Measurements from ENCODE around the gene MAP7D2. TPM values are rescaled to one million over a fixed set of nuclear protein-coding genes. Genes with fewer than 3 reads are reported as not detected.

MAP7D2 gene
- total RNA-seq, 1 donor from 2014 or later, result 0.69 TPM

DNA sequence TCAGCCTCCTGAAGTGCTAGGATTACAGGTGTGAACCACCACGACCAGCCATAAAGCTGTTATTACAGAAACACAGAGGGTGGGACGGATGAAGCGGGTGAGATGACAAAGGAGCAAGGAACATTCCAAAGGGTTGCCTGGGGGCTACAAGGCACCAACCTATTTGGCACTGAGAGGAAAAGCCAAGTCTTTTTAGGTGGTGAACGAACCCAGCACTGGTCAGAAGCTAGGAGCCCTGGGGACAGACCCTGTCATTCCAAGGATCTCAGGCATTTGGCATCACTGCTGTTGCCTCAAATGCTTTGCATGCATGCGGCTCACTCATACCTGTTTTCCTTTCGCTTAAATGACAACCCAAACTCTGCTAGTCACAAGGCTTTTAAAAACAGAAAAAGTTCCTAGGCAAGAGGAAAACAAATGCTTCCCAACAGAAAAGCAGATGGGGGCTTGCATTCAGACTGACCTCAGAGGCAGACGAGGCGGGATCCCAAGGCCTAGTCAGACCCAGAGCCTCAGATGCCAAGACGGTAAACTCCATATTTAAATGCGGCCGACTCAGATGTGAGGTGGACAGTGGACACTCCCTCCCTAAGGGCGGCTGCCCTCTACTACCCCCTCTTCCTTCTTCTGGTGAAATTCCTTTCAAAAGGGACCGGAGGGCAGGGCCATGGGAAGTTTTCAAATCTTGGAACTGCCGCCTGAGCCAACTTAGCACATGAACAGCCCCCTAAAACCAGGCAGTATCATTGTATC lies 4.5 kb downstream of the MAP7D2 start:
- no peak for DNase-seq

DNA sequence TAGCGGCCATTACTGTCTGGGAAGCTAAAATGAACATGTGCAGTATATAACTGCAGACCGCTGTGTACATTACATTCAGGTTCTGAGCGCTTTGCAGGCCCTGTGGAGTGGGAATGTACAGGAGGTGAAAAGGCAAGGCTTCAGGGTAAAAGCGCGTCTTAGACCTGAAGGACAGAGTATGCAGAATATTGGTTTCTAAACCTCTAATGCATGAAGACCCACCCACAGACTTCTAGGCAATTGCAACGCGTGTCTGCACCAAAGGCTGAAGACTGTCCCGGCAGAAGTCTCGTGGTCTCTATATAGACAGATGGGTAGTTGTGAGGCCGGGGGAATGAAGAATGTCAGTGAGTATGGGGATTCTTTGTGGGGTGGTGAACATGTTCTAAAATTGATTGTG lies 5.4 kb downstream of the MAP7D2 start:
- DNase-seq, result no peak

GRCh38 chrX:20101934-20102581 lies 14.6 kb downstream of the MAP7D2 start:
- no peak for DNase-seq

DNA sequence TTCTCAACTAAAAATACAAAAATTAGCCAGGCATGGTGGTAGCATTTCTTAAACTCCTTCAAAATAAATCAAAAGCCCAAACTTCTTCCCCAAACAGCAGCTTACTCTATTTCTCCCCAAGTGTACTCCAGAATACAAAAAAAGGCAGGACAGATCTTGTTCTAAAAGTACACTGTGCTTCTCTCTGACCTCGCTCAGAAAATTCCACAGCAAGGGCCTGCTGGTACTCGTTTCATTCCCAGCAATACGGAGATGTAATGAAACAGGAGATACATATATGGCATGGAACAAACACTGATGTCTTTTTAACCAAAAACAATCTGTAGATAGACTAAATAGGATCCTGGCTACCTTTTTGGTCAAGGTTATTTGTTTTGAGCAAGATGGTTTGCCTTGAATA lies 25.2 kb downstream of the MAP7D2 start:
- no peak for DNase-seq

GRCh38 chrX:20089845-20090244 lies 26.9 kb downstream of the MAP7D2 start:
- no peak for DNase-seq

- no peak for DNase-seq
Measured at GRCh38 chrX:20080277-20080676, 36.4 kb downstream of the MAP7D2 start.

- no peak for DNase-seq
Measured at GRCh38 chrX:20071511-20072079, 45.1 kb downstream of the MAP7D2 start.

- DNase-seq, result peak; percentile 40
Measured at GRCh38 chrX:20067709-20068561, 48.8 kb downstream of the MAP7D2 start.

- peak; percentile 3 for DNase-seq
Measured at GRCh38 chrX:20066968-20067708, 49.6 kb downstream of the MAP7D2 start.

DNA sequence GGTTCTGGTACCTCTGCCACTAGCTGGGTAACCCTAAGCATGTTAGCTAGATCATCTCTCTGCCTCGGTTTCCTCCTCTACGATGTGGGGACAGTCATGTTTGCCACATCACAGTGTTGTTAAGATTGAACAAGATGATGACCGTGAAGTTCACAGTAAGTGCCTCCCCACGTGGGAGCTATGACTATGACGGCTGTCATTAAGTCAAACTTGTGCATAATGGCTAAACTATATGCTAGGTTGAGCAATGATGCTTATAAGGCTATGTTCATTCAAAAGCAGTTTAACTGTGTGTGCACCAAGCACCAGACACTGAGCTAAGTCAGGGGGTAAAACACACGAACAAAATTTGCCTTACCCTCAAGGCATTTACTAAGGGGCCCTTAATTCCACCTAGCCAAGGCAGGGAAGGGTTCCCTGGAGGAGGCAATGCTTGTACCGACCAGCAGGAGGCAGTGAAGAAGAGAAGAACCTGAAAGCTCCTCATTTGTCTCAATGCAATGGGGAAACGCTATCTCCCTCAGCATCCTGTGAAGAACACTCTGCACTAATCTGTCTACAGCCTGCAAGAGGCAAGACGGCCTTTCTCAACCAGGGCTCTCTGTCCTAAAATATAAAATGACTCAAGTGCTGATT lies 52.9 kb downstream of the MAP7D2 start:
- DNase-seq, result no peak

DNA sequence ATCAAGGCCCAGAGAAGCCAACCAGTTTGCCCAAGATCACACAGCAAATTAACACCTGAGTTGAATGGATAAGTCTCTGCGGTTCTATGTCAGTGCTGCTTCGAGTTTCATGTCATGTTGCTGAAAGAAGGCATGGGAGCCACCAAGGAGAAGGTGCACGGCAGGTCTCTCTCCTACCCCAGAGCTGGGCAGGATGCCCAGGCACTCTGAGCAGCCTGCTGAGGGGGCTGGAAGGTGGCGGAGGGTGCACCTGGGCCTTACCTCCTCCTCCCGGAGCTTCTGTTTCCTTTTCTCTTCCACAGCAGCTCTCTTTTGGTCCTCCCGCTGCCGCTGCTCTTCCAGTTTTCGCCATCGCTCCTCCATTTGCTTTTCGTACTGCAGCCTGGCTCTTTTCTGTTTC lies 53.6 kb downstream of the MAP7D2 start:
- no peak for DNase-seq

GRCh38 chrX:20061855-20062254 lies 54.9 kb downstream of the MAP7D2 start:
- DNase-seq, result no peak

- DNase-seq, result no peak
Measured at GRCh38 chrX:20060961-20061748, 55.6 kb downstream of the MAP7D2 start.

DNA sequence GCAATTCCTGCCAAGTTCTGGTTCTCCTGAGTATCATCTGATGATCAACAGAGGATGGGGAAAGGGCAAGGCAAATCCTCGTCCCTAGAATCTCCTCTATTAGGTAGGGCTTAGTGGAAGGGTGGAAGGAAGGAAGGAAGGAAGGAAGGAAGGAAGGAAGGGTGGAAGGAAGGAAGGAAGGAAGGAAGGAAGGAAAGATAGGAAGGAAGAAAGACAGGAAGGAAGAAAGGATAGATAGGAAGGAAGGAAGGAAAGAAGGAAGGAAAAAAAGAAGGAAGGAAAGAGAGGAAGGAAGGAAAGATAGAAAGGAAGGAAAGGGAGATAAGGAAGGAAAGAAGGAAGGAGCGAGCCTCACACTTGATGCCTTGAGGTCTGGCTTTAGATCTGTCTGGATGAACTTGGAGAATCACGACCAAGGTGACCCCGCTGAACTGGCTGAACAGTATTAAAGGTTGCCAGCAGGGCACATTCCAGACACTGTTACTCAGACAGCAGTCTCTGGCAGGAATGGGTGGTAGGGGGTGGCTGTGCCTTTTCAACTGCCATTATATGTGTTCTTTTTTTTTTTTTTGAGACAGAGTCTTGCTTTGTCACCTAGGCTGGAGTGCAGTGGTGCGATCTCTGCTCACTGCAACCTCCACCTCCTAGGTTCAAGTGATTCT lies 57.1 kb downstream of the MAP7D2 start:
- DNase-seq, result no peak

- no peak for DNase-seq
Measured at GRCh38 chrX:20057479-20057878, 59.2 kb downstream of the MAP7D2 start.

GRCh38 chrX:20056704-20057103 lies 60.0 kb downstream of the MAP7D2 start:
- DNase-seq, result no peak

DNA sequence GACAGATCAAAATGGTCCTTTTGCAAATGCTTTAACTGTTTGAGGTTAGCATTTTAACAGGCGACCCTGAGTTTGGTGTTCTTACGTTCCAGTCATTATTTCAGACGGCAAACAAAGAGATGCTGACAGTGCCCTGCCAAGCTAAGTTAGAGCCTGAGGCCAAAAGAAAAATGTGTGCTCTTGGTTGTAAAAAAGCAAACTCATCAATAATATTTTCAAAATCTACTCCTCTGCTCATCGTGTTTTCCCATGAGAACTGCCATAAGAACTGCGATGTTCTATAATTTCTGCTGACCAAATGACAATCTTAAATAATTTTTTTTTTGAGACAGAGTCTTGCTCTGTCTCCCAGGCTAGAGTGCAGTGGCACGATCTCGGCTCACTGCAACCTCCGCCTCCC lies 63.2 kb downstream of the MAP7D2 start:
- DNase-seq, result no peak

- DNase-seq, result no peak
Measured at GRCh38 chrX:20046864-20047263, 69.8 kb downstream of the MAP7D2 start.

DNA sequence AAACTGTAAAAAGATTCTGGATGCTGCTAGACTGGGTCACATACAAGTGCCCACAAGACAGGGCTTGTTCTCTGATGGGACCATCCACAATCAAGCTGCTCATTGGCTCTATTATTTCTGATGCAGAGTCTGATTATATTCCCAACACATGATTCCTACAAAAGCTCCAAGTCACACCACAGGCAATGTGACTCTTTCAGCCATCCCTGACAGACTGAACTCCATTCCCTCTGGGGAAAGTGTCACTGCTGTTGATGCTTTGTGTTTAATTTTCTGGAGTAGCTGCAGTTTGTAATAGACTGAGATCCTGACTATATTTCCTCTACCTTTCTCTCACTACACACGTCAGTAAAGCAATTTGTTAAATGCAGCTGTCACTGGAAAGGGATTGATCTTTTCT lies 70.5 kb downstream of the MAP7D2 start:
- DNase-seq, result no peak

DNA sequence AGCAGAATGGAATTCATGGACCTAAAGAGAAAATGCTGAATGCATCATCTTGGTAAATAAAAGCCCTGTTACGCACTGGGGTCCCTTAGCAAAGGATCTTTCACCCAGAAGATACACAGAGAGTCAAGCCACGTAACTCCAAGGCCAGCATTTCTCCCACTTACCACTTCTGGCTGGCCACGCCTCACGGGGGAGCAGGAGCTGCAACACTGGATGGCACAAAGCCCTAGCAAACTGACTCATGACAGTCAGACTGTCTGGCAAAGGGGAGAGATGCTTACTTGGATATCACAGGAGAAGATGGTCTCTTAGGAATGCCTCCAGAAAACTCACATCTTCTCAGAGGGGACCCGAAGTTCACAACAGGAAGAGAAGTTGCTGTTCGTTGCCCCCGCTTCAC lies 74.5 kb downstream of the MAP7D2 start:
- no peak for DNase-seq

All from skin of body (tissue), 2 donors.